IMR-90 (cell line): Measurements from ENCODE around the gene WDR81.
"Not testable (repeated sequence)": the region's sequence is repeated elsewhere in the genome, so short reads cannot be mapped to it uniquely, and the experiment has no call there.

Experiments
- BHLHE40 ChIP-seq: fragments of 150-350 bp; IDR thresholded peaks from 2 replicates; pipeline ENCODE4 v1.6.1; 2016; ENCODE audit warnings: mild to moderate bottlenecking, low read depth, low read length
- MXI1 ChIP-seq: IDR thresholded peaks from 2 replicates; pipeline ENCODE4 v1.6.1; 2012; ENCODE audit warnings: low read depth, mild to moderate bottlenecking, low read length, moderate library complexity, borderline replicate concordance
- POLR2A ChIP-seq: IDR thresholded peaks from 2 replicates; pipeline ENCODE4 v1.6.1; 2012; ENCODE audit warnings: mild to moderate bottlenecking, low read depth, low read length
- TF ChIP-seq, protein P1 (sequence below): conservative IDR thresholded peaks from 2 replicates; pipeline ENCODE4 v1.5.1; 2012; ENCODE audit warnings: mild to moderate bottlenecking, low read depth, low read length, improper control_type of control experiment

DNA sequence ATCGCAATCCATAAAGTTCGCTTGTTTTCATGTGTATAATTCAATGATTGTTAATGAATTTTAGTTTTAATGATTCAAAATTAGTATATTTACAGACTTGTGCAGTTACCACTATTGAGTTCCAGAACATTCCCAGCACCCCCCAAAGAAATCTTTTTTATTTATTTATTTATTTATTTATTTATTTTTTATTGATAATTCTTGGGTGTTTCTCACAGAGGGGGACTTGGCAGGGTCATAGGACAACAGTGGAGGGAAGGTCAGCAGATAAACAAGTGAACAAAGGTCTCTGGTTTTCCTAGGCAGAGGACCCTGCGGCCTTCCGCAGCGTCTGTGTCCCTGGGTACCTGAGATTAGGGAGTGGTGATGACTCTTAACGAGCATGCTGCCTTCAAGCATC is 36.1 kb upstream of the WDR81 start:
- TF ChIP-seq, protein P1, sequence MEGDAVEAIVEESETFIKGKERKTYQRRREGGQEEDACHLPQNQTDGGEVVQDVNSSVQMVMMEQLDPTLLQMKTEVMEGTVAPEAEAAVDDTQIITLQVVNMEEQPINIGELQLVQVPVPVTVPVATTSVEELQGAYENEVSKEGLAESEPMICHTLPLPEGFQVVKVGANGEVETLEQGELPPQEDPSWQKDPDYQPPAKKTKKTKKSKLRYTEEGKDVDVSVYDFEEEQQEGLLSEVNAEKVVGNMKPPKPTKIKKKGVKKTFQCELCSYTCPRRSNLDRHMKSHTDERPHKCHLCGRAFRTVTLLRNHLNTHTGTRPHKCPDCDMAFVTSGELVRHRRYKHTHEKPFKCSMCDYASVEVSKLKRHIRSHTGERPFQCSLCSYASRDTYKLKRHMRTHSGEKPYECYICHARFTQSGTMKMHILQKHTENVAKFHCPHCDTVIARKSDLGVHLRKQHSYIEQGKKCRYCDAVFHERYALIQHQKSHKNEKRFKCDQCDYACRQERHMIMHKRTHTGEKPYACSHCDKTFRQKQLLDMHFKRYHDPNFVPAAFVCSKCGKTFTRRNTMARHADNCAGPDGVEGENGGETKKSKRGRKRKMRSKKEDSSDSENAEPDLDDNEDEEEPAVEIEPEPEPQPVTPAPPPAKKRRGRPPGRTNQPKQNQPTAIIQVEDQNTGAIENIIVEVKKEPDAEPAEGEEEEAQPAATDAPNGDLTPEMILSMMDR, result not testable (repeated sequence)
- not testable (repeated sequence) for TF ChIP-seq POLR2A, BHLHE40, MXI1
